ENCODE results near the gene MYO3B.

- TF ChIP-seq, protein P1, sequence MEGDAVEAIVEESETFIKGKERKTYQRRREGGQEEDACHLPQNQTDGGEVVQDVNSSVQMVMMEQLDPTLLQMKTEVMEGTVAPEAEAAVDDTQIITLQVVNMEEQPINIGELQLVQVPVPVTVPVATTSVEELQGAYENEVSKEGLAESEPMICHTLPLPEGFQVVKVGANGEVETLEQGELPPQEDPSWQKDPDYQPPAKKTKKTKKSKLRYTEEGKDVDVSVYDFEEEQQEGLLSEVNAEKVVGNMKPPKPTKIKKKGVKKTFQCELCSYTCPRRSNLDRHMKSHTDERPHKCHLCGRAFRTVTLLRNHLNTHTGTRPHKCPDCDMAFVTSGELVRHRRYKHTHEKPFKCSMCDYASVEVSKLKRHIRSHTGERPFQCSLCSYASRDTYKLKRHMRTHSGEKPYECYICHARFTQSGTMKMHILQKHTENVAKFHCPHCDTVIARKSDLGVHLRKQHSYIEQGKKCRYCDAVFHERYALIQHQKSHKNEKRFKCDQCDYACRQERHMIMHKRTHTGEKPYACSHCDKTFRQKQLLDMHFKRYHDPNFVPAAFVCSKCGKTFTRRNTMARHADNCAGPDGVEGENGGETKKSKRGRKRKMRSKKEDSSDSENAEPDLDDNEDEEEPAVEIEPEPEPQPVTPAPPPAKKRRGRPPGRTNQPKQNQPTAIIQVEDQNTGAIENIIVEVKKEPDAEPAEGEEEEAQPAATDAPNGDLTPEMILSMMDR (optimal IDR thresholded peaks at IDR 0.05 in 1 of 3, IDR thresholded peaks at IDR 0.05 in 1 of 3, conservative IDR thresholded peaks at IDR 0.05 in 1 of 3; ENCODE audit: extremely low read depth in 1 of 3, insufficient read depth in 2 of 3, low read length in 3 of 3): no peak
- TF ChIP-seq EZH2 (IDR thresholded peaks at IDR 0.05; ENCODE audit: low read length): no peak
Measured at GRCh38 chr2:170405326-170405725, 227.4 kb downstream of the MYO3B start.
